ENCODE data around the gene LCP1. TPM values are rescaled to one million over a fixed set of nuclear protein-coding genes. Genes with fewer than 3 reads are reported as not detected.

LCP1 gene
- total RNA-seq, 2 experiments from 2014 or later = 266 to 276 TPM

DNA sequence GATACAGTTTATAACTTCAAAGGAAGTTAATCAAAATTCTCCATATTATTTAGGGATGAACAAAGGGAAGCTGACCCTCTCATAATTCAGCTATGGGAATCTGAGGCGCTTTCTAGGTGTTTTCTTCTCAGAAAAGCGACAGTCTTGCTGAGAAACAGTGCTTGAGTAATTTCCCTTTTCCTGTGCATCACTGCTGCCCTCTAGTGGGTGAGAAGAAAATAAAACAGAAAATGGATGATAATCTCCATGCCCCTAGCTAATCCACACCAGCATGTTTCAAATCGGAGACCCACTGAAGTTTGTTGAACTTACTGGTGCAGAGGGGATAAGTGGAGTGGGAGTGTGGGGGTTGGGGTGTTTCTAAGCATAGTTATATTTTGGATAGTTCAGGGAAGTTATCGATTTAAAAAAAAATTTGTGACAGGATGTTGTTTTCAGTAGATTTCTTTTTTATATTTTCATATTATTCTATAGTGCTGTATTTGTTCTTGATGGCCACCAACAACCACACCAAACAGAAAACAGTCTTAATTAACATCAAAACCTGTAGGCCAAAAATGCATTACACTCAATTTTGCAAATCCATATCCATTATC lies 21.4 kb downstream of the LCP1 start:
- Histone ChIP-seq H3K4me3 (ENCODE audit: low read length) (no peak overlapping the region), H3K4me1 (ENCODE audit: insufficient read depth, low read length) (peaks cover 32% of the 10 kb centered on the region), H3K36me3 (ENCODE audit: insufficient read depth, low read length) (peaks cover 53% of the 10 kb centered on the region), H3K27ac (ENCODE audit: low read depth in 1 of 2, low read length in 2 of 2) (peak overlapping the region; percentile 62 to 69), H3K9me3 (ENCODE audit: control insufficient read depth in 1 of 2, insufficient read depth in 1 of 2, low read length in 2 of 2) (peaks cover 0 to 8% of the 10 kb centered on the region in 2 experiments), H3K27me3 (ENCODE audit: control insufficient read depth in 1 of 2, insufficient read depth in 2 of 2, low read length in 2 of 2) (no peaks in the 10 kb centered on the region)
- DNase-seq (peak in 7 of 14 experiments; percentile 19 to 91 (median 51)), ATAC-seq (ENCODE audit: poor library complexity) (peak; percentile 83)
- H3K36me3 Mint-ChIP-seq (ENCODE audit: low read depth) = peaks cover 76% of the 10 kb centered on the region
- CTCF ChIA-PET = interaction anchor here (0.6 to 5.3 kb wide), 25 partner anchors 8 to 165 kb away, joined by 3 to 70 read pairs (median 6); partner anchors contain the start of genes LCP1, LRRC63 and ZC3H13
- peaks cover 57% of the 10 kb centered on the region for H3K4me1 Mint-ChIP-seq (ENCODE audit: low read depth)
- H3K27ac Mint-ChIP-seq = peak overlapping the region; percentile 91
- POLR2A ChIA-PET = interaction anchor here (0.6 to 11.1 kb wide), 11 partner anchors 15 to 135 kb away, joined by 3 to 217 read pairs (median 4); partner anchors contain the start of genes LCP1, LRRC63 and ZC3H13
- H3K4me3 Mint-ChIP-seq = peak overlapping the region; percentile 83
- H3K9me3 Mint-ChIP-seq = no peaks in the 10 kb centered on the region
- intact Hi-C loops (cut with DNase I, micrococcal nuclease) = loop anchor here (1.0 to 10.0 kb wide), 8 partner anchors 12 to 161 kb away; partner anchors contain the start of gene LRRC63 (in 2 of the 2)
- TF ChIP-seq, protein P1, sequence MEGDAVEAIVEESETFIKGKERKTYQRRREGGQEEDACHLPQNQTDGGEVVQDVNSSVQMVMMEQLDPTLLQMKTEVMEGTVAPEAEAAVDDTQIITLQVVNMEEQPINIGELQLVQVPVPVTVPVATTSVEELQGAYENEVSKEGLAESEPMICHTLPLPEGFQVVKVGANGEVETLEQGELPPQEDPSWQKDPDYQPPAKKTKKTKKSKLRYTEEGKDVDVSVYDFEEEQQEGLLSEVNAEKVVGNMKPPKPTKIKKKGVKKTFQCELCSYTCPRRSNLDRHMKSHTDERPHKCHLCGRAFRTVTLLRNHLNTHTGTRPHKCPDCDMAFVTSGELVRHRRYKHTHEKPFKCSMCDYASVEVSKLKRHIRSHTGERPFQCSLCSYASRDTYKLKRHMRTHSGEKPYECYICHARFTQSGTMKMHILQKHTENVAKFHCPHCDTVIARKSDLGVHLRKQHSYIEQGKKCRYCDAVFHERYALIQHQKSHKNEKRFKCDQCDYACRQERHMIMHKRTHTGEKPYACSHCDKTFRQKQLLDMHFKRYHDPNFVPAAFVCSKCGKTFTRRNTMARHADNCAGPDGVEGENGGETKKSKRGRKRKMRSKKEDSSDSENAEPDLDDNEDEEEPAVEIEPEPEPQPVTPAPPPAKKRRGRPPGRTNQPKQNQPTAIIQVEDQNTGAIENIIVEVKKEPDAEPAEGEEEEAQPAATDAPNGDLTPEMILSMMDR (IDR thresholded peaks at IDR 0.05) = peak; percentile 89
- no peaks in the 10 kb centered on the region for H3K27me3 Mint-ChIP-seq

DNA sequence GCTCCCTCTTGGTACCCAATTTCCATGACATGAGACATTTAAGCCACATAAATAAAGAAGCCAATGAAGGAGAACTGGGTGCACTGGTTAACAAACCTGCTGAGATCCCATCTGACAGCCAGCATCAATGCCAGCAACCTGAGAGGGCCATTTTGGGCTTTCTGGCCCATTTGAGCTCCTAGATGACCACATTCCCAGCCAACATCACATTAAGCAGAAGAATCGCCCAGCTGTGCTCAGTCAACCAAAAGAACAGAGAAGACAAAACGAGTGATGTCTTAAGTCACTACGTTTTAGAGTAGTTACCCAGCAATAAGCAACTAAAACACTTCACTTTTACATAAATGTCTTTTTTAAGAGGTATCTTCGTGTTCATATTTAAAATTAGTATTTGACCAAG lies 21.9 kb downstream of the LCP1 start:
- peaks cover 79% of the 10 kb centered on the region for H3K36me3 Mint-ChIP-seq (ENCODE audit: low read depth)
- H3K4me3 ChIP-seq (ENCODE audit: low read length) = no peak overlapping the region

DNA sequence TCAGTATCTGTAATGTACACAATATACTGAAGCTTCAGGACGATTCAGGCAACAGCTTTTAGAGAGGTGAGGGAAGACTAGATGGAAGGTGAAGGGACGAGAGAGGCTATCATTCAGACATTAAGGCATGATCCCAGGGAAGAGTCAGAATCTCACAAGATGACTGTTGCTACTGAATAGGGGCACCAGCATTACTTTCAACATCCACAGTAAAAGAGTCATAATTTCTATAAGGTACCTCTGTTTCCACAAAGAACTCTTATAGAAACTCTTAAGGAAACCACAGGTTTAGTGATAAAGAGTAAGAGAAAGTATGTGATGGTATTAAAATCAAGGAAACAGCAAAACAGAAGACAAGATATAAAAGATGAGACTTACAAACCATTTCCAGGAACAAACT lies 23.0 kb downstream of the LCP1 start:
- POLR2A ChIA-PET = interaction anchor here (0.8 to 11.1 kb wide), 4 partner anchors 17 to 136 kb away, joined by 3 to 217 read pairs (median 8); partner anchors contain the start of genes LCP1 and LRRC63
- peaks cover 49% of the 10 kb centered on the region for H3K4me1 Mint-ChIP-seq (ENCODE audit: low read depth)
- Histone ChIP-seq H3K27ac (ENCODE audit: low read depth in 1 of 2, low read length in 2 of 2) (peak overlapping the region in 1 of 2 donors; percentile 29), H3K4me3 (ENCODE audit: low read length) (no peak overlapping the region), H3K9me3 (ENCODE audit: control insufficient read depth in 1 of 2, insufficient read depth in 1 of 2, low read length in 2 of 2) (peaks cover 0 to 8% of the 10 kb centered on the region in 2 experiments), H3K27me3 (ENCODE audit: control insufficient read depth in 1 of 2, insufficient read depth in 2 of 2, low read length in 2 of 2) (no peaks in the 10 kb centered on the region), H3K36me3 (ENCODE audit: insufficient read depth, low read length) (peaks cover 61% of the 10 kb centered on the region), H3K4me1 (ENCODE audit: insufficient read depth, low read length) (peaks cover 22% of the 10 kb centered on the region)
- no peak for ATAC-seq (ENCODE audit: poor library complexity)
- no peaks in the 10 kb centered on the region for H3K27me3 Mint-ChIP-seq
- H3K36me3 Mint-ChIP-seq (ENCODE audit: low read depth) = peaks cover 79% of the 10 kb centered on the region
- H3K4me3 Mint-ChIP-seq = no peak overlapping the region
- peak overlapping the region; percentile 91 for H3K27ac Mint-ChIP-seq
- no peaks in the 10 kb centered on the region for H3K9me3 Mint-ChIP-seq
- TF ChIP-seq, protein P1 (IDR thresholded peaks at IDR 0.05) = no peak
- intact Hi-C loops (cut with DNase I, micrococcal nuclease) = no loop called here
- CTCF ChIA-PET = interaction anchor here (2.0 to 5.3 kb wide), 5 partner anchors 11 to 33 kb away, joined by 15 to 70 read pairs (median 22); no protein-coding TSS in a partner anchor
- DNase-seq = no peak

More for the DNA sequence above, 21.9 kb downstream of the LCP1 start:
- Histone ChIP-seq H3K4me1 (ENCODE audit: insufficient read depth, low read length) (peaks cover 27% of the 10 kb centered on the region), H3K9me3 (ENCODE audit: control insufficient read depth in 1 of 2, insufficient read depth in 1 of 2, low read length in 2 of 2) (peaks cover 0 to 8% of the 10 kb centered on the region in 2 experiments), H3K27ac (ENCODE audit: low read depth in 1 of 2, low read length in 2 of 2) (peak overlapping the region; percentile 62 to 69), H3K36me3 (ENCODE audit: insufficient read depth, low read length) (peaks cover 58% of the 10 kb centered on the region), H3K27me3 (ENCODE audit: control insufficient read depth in 1 of 2, insufficient read depth in 2 of 2, low read length in 2 of 2) (no peaks in the 10 kb centered on the region)
- Mint-ChIP-seq H3K27me3 (no peaks in the 10 kb centered on the region), H3K4me1 (ENCODE audit: low read depth) (peaks cover 54% of the 10 kb centered on the region), H3K27ac (peak overlapping the region; percentile 91), H3K9me3 (no peaks in the 10 kb centered on the region), H3K4me3 (peak overlapping the region; percentile 83)
- intact Hi-C loops (cut with DNase I, micrococcal nuclease) = loop anchor here (1.0 to 10.0 kb wide), 8 partner anchors 12 to 161 kb away; partner anchors contain the start of gene LRRC63 (in 2 of the 2)
- TF ChIP-seq, protein P1 (IDR thresholded peaks at IDR 0.05) = no peak
- DNase-seq = no peak
- ChIA-PET POLR2A (interaction anchor here (0.6 to 11.1 kb wide), 11 partner anchors 15 to 136 kb away, joined by 3 to 217 read pairs (median 4); partner anchors contain the start of genes LCP1, LRRC63 and ZC3H13), CTCF (interaction anchor here (0.6 to 5.3 kb wide), 24 partner anchors 8 to 166 kb away, joined by 3 to 70 read pairs (median 6); partner anchors contain the start of genes LCP1, LRRC63 and ZC3H13)
- no peak for ATAC-seq (ENCODE audit: poor library complexity)

Measured in CD4-positive, alpha-beta T cell (primary cell).